Vagina (tissue), 2 donors: Measurements from ENCODE around the gene PAXX. TPM values are rescaled to one million over a fixed set of nuclear protein-coding genes. Genes with fewer than 3 reads are reported as not detected.
A peak's percentile ranks its signal among the peaks of the same experiment; 100 is the strongest.

ENCODE experiments used
- DNase-seq, 2 donors: peaks; one replicate each; pipeline ENCODE4 v3.0.0-alpha.2; 2017; ENCODE audit errors: extremely low spot score in 2 of 2
- H3K27ac ChIP-seq: fragments of 200-600 bp; sonication (generic); one replicate; pipeline ENCODE4 v1.5.1; 2019
- H3K27me3 ChIP-seq: fragments of 200-600 bp; sonication (generic); one replicate; pipeline ENCODE4 v1.5.1; 2019
- H3K36me3 ChIP-seq, 2 donors: fragments of 200-600 bp; sonication (generic); one replicate each; pipeline ENCODE4 v1.5.1; 2017 to 2019
- H3K4me1 ChIP-seq: fragments of 200-600 bp; sonication (generic); one replicate; pipeline ENCODE4 v1.5.1; 2019
- H3K4me3 ChIP-seq, 2 donors: fragments of 200-600 bp; sonication (generic); 1 replicate in 1 of 2; 2 replicates in 1 of 2; pipeline ENCODE4 v1.5.1; 2016 to 2019
- H3K9me3 ChIP-seq: fragments of 200-600 bp; sonication (generic); one replicate; pipeline ENCODE4 v1.5.1; 2019
- CTCF ChIP-seq, 3 experiments: fragments of 450-650 bp in 2 of 3; fragments of 200-600 bp in 1 of 3; sonication (generic) in 1 of 3; IDR thresholded peaks; one replicate each; pipeline ENCODE4 v1.5.1; 2017 to 2019; ENCODE audit warnings: antibody characterized with exemption in 3 of 3, mild to moderate bottlenecking in 2 of 3, moderate library complexity in 2 of 3
- POLR2A ChIP-seq, 2 donors: fragments of 450-650 bp; IDR thresholded peaks; one replicate each; pipeline ENCODE4 v1.6.1; 2017; ENCODE audit warnings: antibody characterized with exemption in 2 of 2, mild to moderate bottlenecking in 2 of 2, moderate library complexity in 2 of 2
- POLR2AphosphoS5 ChIP-seq, 2 donors: sonication (generic); formaldehyde crosslinking; IDR thresholded peaks; one replicate each; pipeline ENCODE4 v1.9.0; 2017; ENCODE audit warnings: antibody characterized with exemption in 2 of 2, mild to moderate bottlenecking in 2 of 2, low read depth in 1 of 2; ENCODE audit not compliant: insufficient read depth in 1 of 2
- intact Hi-C: fragments of 100-400 bp; cut with DNase I; formaldehyde crosslinking; loops from one replicate; pipeline ENCODE4 v1.15.1; 2023
- total RNA-seq: library from RNA; depleted of rRNA; stranded (reverse); fragments of >200 nt; gene quantifications from one replicate; pipeline ENCODE4 v1.2.3, GENCODE V29; 2016

The PAXX gene
- total RNA-seq, 1 donor from 2014 or later = 62.9 TPM

- no peak for DNase-seq
- intact Hi-C loops = no loop called here
- H3K4me3 ChIP-seq = no peak overlapping the region
- no peak overlapping the region for H3K27ac ChIP-seq
- peaks cover 0 to 7% of the 10 kb centered on the region in 2 donors for H3K36me3 ChIP-seq
- peak; percentile 75 to 86 (median 76) for TF ChIP-seq CTCF (IDR thresholded peaks at IDR 0.05)
- no peak for TF ChIP-seq POLR2AphosphoS5 (IDR thresholded peaks at IDR 0.05; ENCODE audit: insufficient read depth in 1 of 2, low read depth in 1 of 2)
- no peak for TF ChIP-seq POLR2A (IDR thresholded peaks at IDR 0.05)
- no peaks in the 10 kb centered on the region for H3K27me3 ChIP-seq
- H3K9me3 ChIP-seq = no peaks in the 10 kb centered on the region
- peaks cover 15% of the 10 kb centered on the region for H3K4me1 ChIP-seq
Observed at GRCh38 chr9:137034709-137035506, 42.7 kb downstream of the PAXX start.

- Histone ChIP-seq H3K36me3 (peaks cover 0 to 7% of the 10 kb centered on the region in 2 donors), H3K4me3 (no peak overlapping the region), H3K4me1 (peaks cover 15% of the 10 kb centered on the region), H3K27me3 (no peaks in the 10 kb centered on the region), H3K9me3 (no peaks in the 10 kb centered on the region), H3K27ac (no peak overlapping the region)
- intact Hi-C loops = no loop called here
- TF ChIP-seq CTCF (IDR thresholded peaks at IDR 0.05) (no peak), POLR2A (IDR thresholded peaks at IDR 0.05) (no peak), POLR2AphosphoS5 (IDR thresholded peaks at IDR 0.05; ENCODE audit: insufficient read depth in 1 of 2, low read depth in 1 of 2) (no peak)
- no peak for DNase-seq
Observed at GRCh38 chr9:137035507-137035834, 43.2 kb downstream of the PAXX start.

GRCh38 chr9:137035937-137036336 lies 43.7 kb downstream of the PAXX start:
- Histone ChIP-seq H3K27me3 (no peaks in the 10 kb centered on the region), H3K27ac (no peak overlapping the region), H3K36me3 (peaks cover 0 to 7% of the 10 kb centered on the region in 2 donors), H3K4me3 (no peak overlapping the region), H3K9me3 (no peaks in the 10 kb centered on the region), H3K4me1 (peaks cover 15% of the 10 kb centered on the region)
- DNase-seq = no peak
- TF ChIP-seq POLR2AphosphoS5 (IDR thresholded peaks at IDR 0.05; ENCODE audit: insufficient read depth in 1 of 2, low read depth in 1 of 2) (no peak), CTCF (IDR thresholded peaks at IDR 0.05) (no peak), POLR2A (IDR thresholded peaks at IDR 0.05) (no peak)
- intact Hi-C loops = no loop called here

GRCh38 chr9:137037035-137037434 lies 44.8 kb downstream of the PAXX start:
- Histone ChIP-seq H3K4me3 (no peak overlapping the region), H3K27ac (no peak overlapping the region), H3K4me1 (peaks cover 15% of the 10 kb centered on the region), H3K27me3 (no peaks in the 10 kb centered on the region), H3K9me3 (no peaks in the 10 kb centered on the region), H3K36me3 (peaks cover 0 to 7% of the 10 kb centered on the region in 2 donors)
- intact Hi-C loops = no loop called here
- DNase-seq = no peak
- TF ChIP-seq POLR2A (IDR thresholded peaks at IDR 0.05) = no peak
- no peak for TF ChIP-seq CTCF (IDR thresholded peaks at IDR 0.05)
- TF ChIP-seq POLR2AphosphoS5 (IDR thresholded peaks at IDR 0.05; ENCODE audit: insufficient read depth in 1 of 2, low read depth in 1 of 2) = no peak

GRCh38 chr9:137037483-137037882 lies 45.3 kb downstream of the PAXX start:
- Histone ChIP-seq H3K36me3 (peaks cover 0 to 7% of the 10 kb centered on the region in 2 donors), H3K9me3 (no peaks in the 10 kb centered on the region), H3K27ac (no peak overlapping the region), H3K4me1 (peaks cover 15% of the 10 kb centered on the region), H3K4me3 (no peak overlapping the region), H3K27me3 (no peaks in the 10 kb centered on the region)
- DNase-seq = no peak
- intact Hi-C loops = no loop called here
- no peak for TF ChIP-seq POLR2AphosphoS5 (IDR thresholded peaks at IDR 0.05; ENCODE audit: insufficient read depth in 1 of 2, low read depth in 1 of 2)
- no peak for TF ChIP-seq CTCF (IDR thresholded peaks at IDR 0.05)
- TF ChIP-seq POLR2A (IDR thresholded peaks at IDR 0.05) = no peak
